IMR-90 (cell line): Measurements from ENCODE around the gene ATF4. TPM values are rescaled to one million over a fixed set of nuclear protein-coding genes. Genes with fewer than 3 reads are reported as not detected.

Experiments
- ATAC-seq: fragments of 200-7000 bp; cut with Tn5 transposase; 2 replicates; pipeline ENCODE4 v1.9.1; 2020; ENCODE audit warnings: low read depth, mild to moderate bottlenecking, moderate library complexity
- BruUV-seq: library from RNA; stranded (reverse); fragments of 400-500 nt; replicated peaks from 2 replicates; lab custom pipeline; 2021; lab: Mats Ljungman, UMichigan
- CTCF ChIA-PET: fragments of 300-600 bp; formaldehyde crosslinking; extraction: SDS; loops from one replicate; lab custom pipeline; 2021; ENCODE audit warnings: antibody characterized with exemption; lab: Yijun Ruan, JAX
- POLR2A ChIA-PET: fragments of 300-600 bp; sonication (Branson Sonifier 250); formaldehyde crosslinking; loops from one replicate; lab custom pipeline; 2022; ENCODE audit warnings: antibody characterized with exemption; ENCODE audit not compliant: unreplicated experiment; lab: Charles Lee
- DNase-seq: peaks from one replicate; pipeline ENCODE4 v3.0.0; 2013
- H2AFZ ChIP-seq: replicated peaks from 2 replicates; pipeline ENCODE3; 2013; ENCODE audit warnings: low read length, mild to moderate bottlenecking; ENCODE audit not compliant: poor library complexity
- H2AK5ac ChIP-seq: 2 replicates; pipeline ENCODE4 v1.6.1; 2013; ENCODE audit warnings: low read depth, low read length, inconsistent platforms
- H2AK9ac ChIP-seq: replicated peaks from 2 replicates; pipeline ENCODE3; 2013; ENCODE audit warnings: mild to moderate bottlenecking, low read depth, low read length, moderate library complexity; ENCODE audit not compliant: poor library complexity
- H2BK120ac ChIP-seq: 2 replicates; pipeline ENCODE4 v1.6.1; 2013; ENCODE audit warnings: low read depth, low read length, inconsistent platforms
- H2BK15ac ChIP-seq: 3 replicates; pipeline ENCODE4 v1.6.1; 2013; ENCODE audit warnings: low read depth, low read length, inconsistent platforms
- H2BK20ac ChIP-seq: 2 replicates; pipeline ENCODE4 v1.6.1; 2013; ENCODE audit warnings: low read depth, mild to moderate bottlenecking, inconsistent platforms, low read length, moderate library complexity
- H2BK5ac ChIP-seq: 2 replicates; pipeline ENCODE4 v1.6.1; 2013; ENCODE audit warnings: mild to moderate bottlenecking, low read depth, low read length, inconsistent platforms; ENCODE audit not compliant: poor library complexity, severe bottlenecking
- H3K14ac ChIP-seq: replicated peaks from 2 replicates; pipeline ENCODE4 v1.6.1; 2013; ENCODE audit warnings: low read depth, low read length, inconsistent platforms
- H3K18ac ChIP-seq: 2 replicates; pipeline ENCODE4 v1.6.1; 2013; ENCODE audit warnings: low read depth, low read length, control low read depth
- H3K23ac ChIP-seq: 2 replicates; pipeline ENCODE4 v1.6.1; 2013; ENCODE audit warnings: low read depth, low read length, inconsistent platforms
- H3K27ac ChIP-seq: 2 replicates; pipeline ENCODE4 v1.5.1; 2013; ENCODE audit warnings: mild to moderate bottlenecking, control low read depth, low read length; ENCODE audit not compliant: insufficient read depth
- H3K27me3 ChIP-seq: 2 replicates; pipeline ENCODE4 v1.6.1; 2013; ENCODE audit warnings: low read length; ENCODE audit not compliant: control insufficient read depth, insufficient read depth
- H3K36me3 ChIP-seq: 2 replicates; pipeline ENCODE4 v1.6.1; 2013; ENCODE audit warnings: low read length, mixed read lengths; ENCODE audit not compliant: control insufficient read depth, insufficient read depth
- H3K4ac ChIP-seq: 2 replicates; pipeline ENCODE4 v1.6.1; 2013; ENCODE audit warnings: low read depth, low read length, inconsistent platforms
- H3K4me1 ChIP-seq: 2 replicates; pipeline ENCODE4 v1.6.1; 2013; ENCODE audit warnings: low read length, mixed read lengths; ENCODE audit not compliant: control insufficient read depth, insufficient read depth
- H3K4me2 ChIP-seq: 2 replicates; pipeline ENCODE4 v1.6.1; 2013; ENCODE audit warnings: low read depth, mild to moderate bottlenecking, control low read depth, low read length, moderate library complexity
- H3K4me3 ChIP-seq: 2 replicates; pipeline ENCODE4 v1.5.1; 2013; ENCODE audit warnings: low read depth, mild to moderate bottlenecking, control low read depth, low read length, moderate library complexity; ENCODE audit not compliant: insufficient read depth
- H3K56ac ChIP-seq: 2 replicates; pipeline ENCODE4 v1.6.1; 2013; ENCODE audit warnings: low read length, inconsistent platforms; ENCODE audit not compliant: insufficient read depth; ENCODE audit errors: extremely low read depth
- H3K79me1 ChIP-seq, 2 experiments: 2 replicates each; pipeline ENCODE4 v1.6.1; 2013; ENCODE audit warnings: low read length in 2 of 2, inconsistent platforms in 1 of 2, low read depth in 1 of 2
- H3K9ac ChIP-seq: 2 replicates; pipeline ENCODE4 v1.6.1; 2013; ENCODE audit warnings: low read depth, low read length, control low read depth
- H3K9me1 ChIP-seq: 2 replicates; pipeline ENCODE4 v1.6.1; 2013; ENCODE audit warnings: low read length, inconsistent platforms; ENCODE audit not compliant: insufficient read depth
- H3K9me3 ChIP-seq: 2 replicates; pipeline ENCODE4 v1.6.1; 2013; ENCODE audit warnings: low read length; ENCODE audit not compliant: control insufficient read depth, insufficient read depth
- H4K20me1 ChIP-seq: 2 replicates; pipeline ENCODE4 v1.6.1; 2013; ENCODE audit warnings: low read length, inconsistent platforms; ENCODE audit not compliant: insufficient read depth
- H4K5ac ChIP-seq: 2 replicates; pipeline ENCODE4 v1.6.1; 2013; ENCODE audit warnings: mild to moderate bottlenecking, low read depth, low read length, control low read depth
- H4K8ac ChIP-seq, 2 experiments: 2 replicates each; pipeline ENCODE4 v1.6.1; 2013; ENCODE audit warnings: low read depth in 2 of 2, low read length in 2 of 2, control low read depth in 1 of 2, inconsistent platforms in 1 of 2
- H4K91ac ChIP-seq: 2 replicates; pipeline ENCODE4 v1.6.1; 2013; ENCODE audit warnings: low read depth, low read length, inconsistent platforms; ENCODE audit not compliant: insufficient read depth
- MAZ ChIP-seq: IDR thresholded peaks from 2 replicates; pipeline ENCODE4 v1.6.1; 2012; ENCODE audit warnings: low read depth, mild to moderate bottlenecking, low read length, improper control_type of control experiment, moderate library complexity, borderline replicate concordance
- RFX5 ChIP-seq: IDR thresholded peaks from 2 replicates; pipeline ENCODE4 v1.8.0; 2012; ENCODE audit warnings: low read depth, mild to moderate bottlenecking, low read length, moderate library complexity
- WGBS, 2 experiments: methylation state at CpG; one replicate each; pipeline versions ENCODE4 v1.1.5 to v1.1.7; 2013; ENCODE audit warnings: missing lambda C conversion rate in 2 of 2; ENCODE audit not compliant: insufficient read length in 1 of 2; ENCODE audit errors: extremely low coverage in 2 of 2; 5-methylcytosine and 5-hydroxymethylcytosine counted together
- dilution Hi-C: fragments of 300-500 bp; cut with HindIII; formaldehyde crosslinking; loops from one replicate; pipeline ENCODE4 v1.14.3; 2018; ENCODE audit warnings: low sequenced_read_pairs; ENCODE audit not compliant: unreplicated experiment
- in situ Hi-C: fragments of 300-500 bp; cut with MboI; formaldehyde crosslinking; loops from 3 replicates; pipeline ENCODE4 v1.14.3; 2019; ENCODE audit warnings: low sequenced_read_pairs, inconsistent platforms, mixed read lengths
- intact Hi-C: fragments of 100-400 bp; cut with micrococcal nuclease; formaldehyde crosslinking; loops from 2 replicates; pipeline ENCODE4 v1.10.0; 2022
- polyA plus RNA-seq, 3 experiments: library from polyadenylated mRNA; depleted of rRNA; stranded (reverse); fragments of >200 nt; gene quantifications; 2 replicates each; pipeline ENCODE4 v1.2.3, GENCODE V29; 2012; ENCODE audit warnings: low replicate concordance in 1 of 3
- total RNA-seq: library from RNA; depleted of rRNA; stranded (reverse); fragments of >200 nt; gene quantifications from 2 replicates; pipeline ENCODE4 v1.2.3, GENCODE V29; 2012

The ATF4 gene
- total and polyA plus RNA-seq, 2 of the 4 experiments (the other 2 are of a cell fraction): 148 to 662 TPM

GRCh38 chr22:39500101-39500500, 20.3 kb upstream of the ATF4 start:
- Histone ChIP-seq H2AFZ (no peak overlapping the region), H3K9me3 (no peaks in the 10 kb centered on the region), H3K4me3 (no peak overlapping the region), H4K20me1 (0 out of 2 replicates have a peak, but pooled peaks cover 4% of the 10 kb centered on the region), H2BK20ac (no peak overlapping the region), H4K91ac (no peak overlapping the region), H3K27ac (no peak overlapping the region), H2BK120ac (no peak overlapping the region), H3K9ac (no peak overlapping the region), H3K4ac (no peak overlapping the region), H3K23ac (no peak overlapping the region), H4K5ac (no peak overlapping the region), H3K56ac (no peak overlapping the region), H3K36me3 (peaks cover 10% of the 10 kb centered on the region; the same call in 1 of the 2 replicates), H3K79me1 (peaks cover 14 to 36% of the 10 kb centered on the region in 2 experiments), H3K9me1 (peaks cover 10% of the 10 kb centered on the region), H2BK15ac (no peak overlapping the region), H2AK9ac (no peak overlapping the region), H4K8ac (no peak overlapping the region), H3K14ac (no peak overlapping the region), H3K18ac (no peak overlapping the region), H2AK5ac (no peak overlapping the region), H2BK5ac (no peak overlapping the region), H3K4me2 (no peak overlapping the region), H3K27me3 (no peaks in the 10 kb centered on the region), H3K4me1 (peaks cover 10% of the 10 kb centered on the region)
- no peak for DNase-seq
- in situ Hi-C loops: no loop called here
- POLR2A ChIA-PET: no interaction called here
- intact Hi-C loops: no loop called here
- CTCF ChIA-PET: no interaction called here
- WGBS, 2 experiments: no CpG with 5 or more reads among the region's 6 CpGs
- dilution Hi-C loops: no loop called here
- no peak for ATAC-seq
- no peak for TF ChIP-seq MAZ
- no peak for TF ChIP-seq RFX5
- BruUV-seq: no TSS peak
